Muscle layer of colon (tissue), 2 donors: ENCODE results near the gene HBB.

ENCODE experiments used
- H3K27ac ChIP-seq: one replicate; pipeline ENCODE4 v1.7.0; 2013; ENCODE audit warnings: low read depth, mild to moderate bottlenecking, low read length, moderate library complexity
- H3K27me3 ChIP-seq, 2 donors: one replicate each; pipeline ENCODE4 v1.7.0; 2013; ENCODE audit warnings: low read length in 2 of 2, mild to moderate bottlenecking in 2 of 2; ENCODE audit not compliant: insufficient read depth in 2 of 2, control insufficient read depth in 1 of 2
- H3K36me3 ChIP-seq: one replicate; pipeline ENCODE4 v1.7.0; 2013; ENCODE audit warnings: mild to moderate bottlenecking, low read length; ENCODE audit not compliant: insufficient read depth
- H3K4me1 ChIP-seq: one replicate; pipeline ENCODE4 v1.7.0; 2013; ENCODE audit warnings: mild to moderate bottlenecking, low read length; ENCODE audit not compliant: insufficient read depth
- H3K4me3 ChIP-seq, 2 donors: one replicate each; pipeline ENCODE4 v1.7.0; 2013; ENCODE audit warnings: low read length in 2 of 2, low read depth in 1 of 2, mild to moderate bottlenecking in 1 of 2, moderate library complexity in 1 of 2
- H3K9ac ChIP-seq: one replicate; pipeline ENCODE4 v1.7.0; 2013; ENCODE audit warnings: low read length
- H3K9me3 ChIP-seq: one replicate; pipeline ENCODE4 v1.7.0; 2013; ENCODE audit warnings: mild to moderate bottlenecking, low read length
- donor health status: abdominal sarcoma.
- donor health status: Adenocarcinoma of cecum.

The HBB gene

DNA sequence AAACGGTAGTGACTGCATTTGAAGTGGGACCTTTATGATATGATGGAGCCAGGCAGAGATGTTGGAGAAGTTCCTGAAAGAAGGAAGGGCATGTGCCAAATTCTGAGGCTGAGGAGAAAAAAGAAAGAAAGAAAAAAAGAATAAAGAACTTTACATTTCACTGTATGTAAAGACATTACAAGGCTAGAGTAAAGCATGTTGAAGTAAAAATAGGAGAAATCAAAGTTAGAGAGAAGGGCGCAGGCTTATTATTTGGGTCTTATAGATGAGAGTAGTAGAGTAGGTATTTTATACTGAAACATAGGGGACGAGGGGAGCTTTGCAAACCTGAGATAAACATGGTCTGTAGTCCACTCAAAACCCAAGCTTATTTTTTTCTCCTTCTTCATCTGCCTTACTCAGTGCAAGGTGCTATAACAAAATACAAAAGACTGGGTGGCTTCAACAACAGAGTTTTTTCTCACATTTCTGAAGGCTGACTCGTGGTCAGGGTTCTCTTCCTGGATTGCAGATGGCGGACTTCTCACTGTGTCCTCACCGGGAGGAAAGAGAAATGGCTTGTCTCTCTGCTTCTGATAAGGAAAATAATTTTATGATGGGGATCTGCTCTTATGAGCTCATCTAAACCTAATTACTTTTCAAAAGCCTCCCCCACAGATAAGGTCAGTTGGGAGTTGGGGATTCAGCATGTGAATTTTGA is 20.1 kb upstream of the HBB start:
- Histone ChIP-seq H3K9ac (no peak overlapping the region), H3K4me3 (no peak overlapping the region), H3K36me3 (no peaks in the 10 kb centered on the region), H3K27ac (no peak overlapping the region), H3K27me3 (no peaks in the 10 kb centered on the region), H3K9me3 (no peaks in the 10 kb centered on the region), H3K4me1 (no peaks in the 10 kb centered on the region)

DNA sequence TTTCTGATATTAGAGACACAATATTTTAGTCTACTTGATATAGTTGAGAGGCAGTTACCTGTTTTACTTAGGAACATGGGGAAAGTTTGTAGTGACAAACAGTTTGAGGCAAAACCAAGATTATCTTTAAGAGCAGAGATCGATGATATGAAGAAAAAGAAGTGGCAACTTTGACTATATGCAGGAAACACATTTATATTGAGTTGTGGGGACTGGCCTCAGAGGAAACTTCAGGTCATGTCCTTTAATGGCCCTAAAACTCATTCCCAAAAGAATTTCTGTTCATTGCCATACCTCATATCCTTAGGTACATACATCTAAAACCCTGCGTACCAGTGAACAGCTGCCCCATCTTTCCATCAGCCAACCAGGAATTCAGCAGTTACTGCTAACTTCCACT is 18.3 kb upstream of the HBB start:
- H3K27ac ChIP-seq, result no peak overlapping the region
- H3K36me3 ChIP-seq, result no peaks in the 10 kb centered on the region
- H3K27me3 ChIP-seq, result no peaks in the 10 kb centered on the region
- H3K4me3 ChIP-seq, result no peak overlapping the region
- H3K9me3 ChIP-seq, result no peaks in the 10 kb centered on the region
- no peaks in the 10 kb centered on the region for H3K4me1 ChIP-seq
- H3K9ac ChIP-seq, result no peak overlapping the region

DNA sequence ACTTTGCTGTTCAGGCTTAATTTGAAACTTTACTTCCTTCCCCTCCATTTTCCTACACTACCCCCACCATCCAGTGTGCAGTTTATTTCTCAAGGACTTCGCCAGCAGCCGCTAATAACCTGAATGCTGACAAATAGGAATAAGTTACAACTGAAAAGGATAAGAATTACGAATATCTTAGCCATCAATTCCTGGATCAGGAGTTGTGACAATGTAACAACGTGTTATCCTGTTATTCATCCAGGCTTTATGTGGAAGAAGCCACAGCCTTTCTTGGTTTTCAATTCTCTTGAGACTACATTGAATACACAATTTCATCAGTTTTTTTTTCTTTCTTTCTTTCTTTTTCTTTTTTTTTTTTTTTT is 16.9 kb upstream of the HBB start:
- no peaks in the 10 kb centered on the region for H3K36me3 ChIP-seq
- H3K27me3 ChIP-seq, result no peaks in the 10 kb centered on the region
- no peak overlapping the region for H3K27ac ChIP-seq
- no peaks in the 10 kb centered on the region for H3K9me3 ChIP-seq
- H3K9ac ChIP-seq, result no peak overlapping the region
- no peaks in the 10 kb centered on the region for H3K4me1 ChIP-seq
- no peak overlapping the region for H3K4me3 ChIP-seq

DNA sequence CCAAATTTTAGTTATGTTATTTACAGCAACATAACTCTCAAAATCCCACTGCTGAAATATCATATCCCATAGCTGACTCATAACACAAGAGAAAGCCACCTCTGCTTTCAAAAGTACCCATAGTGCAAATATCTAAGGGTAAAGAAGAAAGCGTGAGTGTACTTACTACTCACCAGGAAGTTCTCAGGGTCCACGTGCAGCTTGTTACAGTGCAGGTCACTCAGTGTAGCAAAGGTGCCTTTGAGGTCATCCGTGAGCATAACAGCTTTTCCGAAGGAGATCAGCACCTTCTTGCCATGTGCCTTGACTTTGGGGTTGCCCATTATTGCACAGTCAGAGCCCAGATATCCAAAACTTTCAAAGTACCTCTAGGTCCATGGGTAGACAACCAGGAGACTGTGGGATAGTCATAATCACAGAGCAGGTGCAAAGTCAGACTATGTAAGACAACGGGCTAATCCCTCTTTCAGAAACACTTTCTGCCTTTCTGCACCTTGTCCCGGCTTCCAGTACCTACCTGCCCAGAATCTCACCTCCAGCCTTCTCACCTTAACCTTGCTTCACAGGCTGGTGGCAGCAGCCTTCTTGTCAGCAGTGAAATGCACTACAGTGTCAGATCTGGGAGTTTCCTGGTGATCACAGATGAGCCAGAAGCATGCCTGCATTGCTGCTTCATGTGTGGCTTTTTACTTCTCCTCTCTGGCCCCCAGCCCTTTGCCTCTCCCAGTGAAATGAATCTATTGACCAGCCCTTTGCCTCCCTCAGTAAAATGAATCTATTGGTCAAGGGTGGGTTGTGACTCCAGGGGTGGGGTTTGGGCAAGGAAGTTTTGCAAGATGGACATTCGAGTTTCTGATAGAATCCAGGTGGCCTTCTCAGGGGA is 16.3 kb upstream of the HBB start:
- no peaks in the 10 kb centered on the region for H3K27me3 ChIP-seq
- H3K9ac ChIP-seq, result no peak overlapping the region
- H3K4me3 ChIP-seq, result no peak overlapping the region
- no peaks in the 10 kb centered on the region for H3K36me3 ChIP-seq
- no peaks in the 10 kb centered on the region for H3K9me3 ChIP-seq
- H3K27ac ChIP-seq, result no peak overlapping the region
- no peaks in the 10 kb centered on the region for H3K4me1 ChIP-seq

DNA sequence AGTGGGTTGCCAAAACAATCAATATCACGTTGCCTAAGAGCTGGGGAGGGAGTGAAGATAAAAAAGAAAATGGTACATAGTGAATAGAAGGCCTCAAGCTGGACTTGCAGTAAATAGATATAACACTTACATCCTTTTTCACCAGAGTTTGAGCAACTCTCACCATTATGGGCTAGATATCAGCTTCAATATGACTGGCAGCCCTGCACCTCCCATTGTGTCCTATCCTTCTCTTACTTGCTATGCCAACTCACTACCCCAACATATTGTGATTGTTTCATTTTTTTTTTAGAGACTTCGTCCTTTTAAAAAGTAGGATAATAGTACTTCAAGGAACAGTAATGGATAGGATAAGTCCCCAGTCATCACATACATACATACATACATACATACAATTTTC is 15.3 kb upstream of the HBB start:
- Histone ChIP-seq H3K36me3 (no peaks in the 10 kb centered on the region), H3K9ac (no peak overlapping the region), H3K27ac (no peak overlapping the region), H3K4me1 (no peaks in the 10 kb centered on the region), H3K9me3 (no peaks in the 10 kb centered on the region), H3K4me3 (no peak overlapping the region), H3K27me3 (no peaks in the 10 kb centered on the region)

DNA sequence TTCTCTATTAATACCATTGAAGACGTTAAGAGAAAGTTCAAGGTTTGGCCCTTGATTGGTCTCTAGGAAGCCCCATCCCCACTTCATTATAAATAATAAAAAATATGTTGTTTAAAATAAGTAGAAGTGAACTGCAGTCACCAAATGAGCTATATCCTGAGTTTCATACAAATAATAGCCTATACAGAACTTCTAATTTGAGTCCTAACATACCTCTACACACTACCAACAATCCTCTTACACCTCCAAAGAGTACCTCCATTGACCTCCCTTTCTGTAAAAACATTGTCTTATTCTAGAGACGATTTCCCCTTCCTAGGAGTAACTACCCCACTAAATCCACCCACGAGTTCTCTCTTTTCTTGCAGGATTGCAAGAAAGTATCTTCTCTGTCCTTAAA is 14.6 kb upstream of the HBB start:
- Histone ChIP-seq H3K36me3 (no peaks in the 10 kb centered on the region), H3K4me3 (no peak overlapping the region), H3K9me3 (no peaks in the 10 kb centered on the region), H3K9ac (no peak overlapping the region), H3K27me3 (no peaks in the 10 kb centered on the region), H3K4me1 (no peaks in the 10 kb centered on the region), H3K27ac (no peak overlapping the region)

DNA sequence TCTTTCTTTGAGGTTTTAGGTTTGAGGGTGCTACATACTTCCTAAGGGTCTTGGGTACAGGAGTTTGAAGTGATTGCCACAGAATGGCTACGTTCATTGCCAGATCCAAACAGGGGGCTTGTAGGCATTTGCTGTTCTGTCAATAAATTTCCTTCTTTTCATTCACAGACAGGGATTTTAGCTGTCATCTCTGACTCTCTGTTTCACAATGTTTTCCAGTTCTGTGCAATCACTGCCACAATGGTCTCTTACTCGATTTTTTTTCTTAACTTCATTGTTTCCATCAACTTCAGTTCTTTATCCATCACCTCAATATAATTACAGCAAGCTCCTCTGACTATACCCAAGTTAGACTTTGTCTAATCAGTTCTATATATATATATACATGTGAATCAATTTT is 13.6 kb upstream of the HBB start:
- no peaks in the 10 kb centered on the region for H3K4me1 ChIP-seq
- no peaks in the 10 kb centered on the region for H3K9me3 ChIP-seq
- H3K36me3 ChIP-seq, result no peaks in the 10 kb centered on the region
- H3K4me3 ChIP-seq, result no peak overlapping the region
- H3K9ac ChIP-seq, result no peak overlapping the region
- no peaks in the 10 kb centered on the region for H3K27me3 ChIP-seq
- H3K27ac ChIP-seq, result no peak overlapping the region

DNA sequence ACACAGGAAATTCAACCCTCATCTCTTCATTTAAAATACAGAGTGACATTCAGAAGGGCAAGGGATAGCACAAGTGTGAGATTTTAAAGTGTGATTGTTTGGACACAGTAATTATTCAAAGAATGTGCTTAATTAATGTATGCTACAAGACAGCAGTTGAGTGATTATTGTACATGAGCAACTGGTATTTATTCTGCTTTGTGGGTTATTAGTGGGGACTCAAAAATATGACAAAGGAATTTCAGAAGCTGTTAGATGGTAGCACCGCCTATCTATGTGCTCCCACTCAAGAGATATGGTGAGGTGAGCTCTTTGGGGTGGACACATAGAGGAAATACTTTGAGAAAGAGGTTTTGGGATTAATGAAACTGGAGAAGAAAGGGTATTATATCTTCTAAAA is 13.2 kb upstream of the HBB start:
- no peak overlapping the region for H3K9ac ChIP-seq
- no peaks in the 10 kb centered on the region for H3K9me3 ChIP-seq
- H3K27me3 ChIP-seq, result no peaks in the 10 kb centered on the region
- no peak overlapping the region for H3K4me3 ChIP-seq
- H3K36me3 ChIP-seq, result no peaks in the 10 kb centered on the region
- no peak overlapping the region for H3K27ac ChIP-seq
- H3K4me1 ChIP-seq, result no peaks in the 10 kb centered on the region

DNA sequence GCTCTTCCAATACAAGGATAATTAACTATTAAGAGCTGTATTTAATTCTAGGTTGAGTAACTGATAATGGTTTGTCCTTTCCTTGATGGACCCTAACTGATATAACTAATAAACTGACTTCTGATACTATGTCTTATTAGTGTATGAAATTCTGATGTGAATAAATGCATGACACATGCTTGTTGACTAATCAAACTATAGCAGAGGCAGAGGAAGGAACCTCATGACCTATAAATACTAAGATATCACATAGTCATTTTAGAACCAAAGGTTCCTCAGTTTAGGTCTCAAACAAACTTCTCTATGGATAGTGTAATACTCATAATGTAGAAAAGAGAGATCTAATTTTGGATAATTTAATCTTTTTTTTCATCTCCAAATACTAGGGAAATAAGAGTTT is 12.2 kb upstream of the HBB start:
- H3K27ac ChIP-seq, result no peak overlapping the region
- H3K36me3 ChIP-seq, result no peaks in the 10 kb centered on the region
- H3K4me3 ChIP-seq, result no peak overlapping the region
- no peak overlapping the region for H3K9ac ChIP-seq
- no peaks in the 10 kb centered on the region for H3K9me3 ChIP-seq
- no peaks in the 10 kb centered on the region for H3K27me3 ChIP-seq
- H3K4me1 ChIP-seq, result no peaks in the 10 kb centered on the region

DNA sequence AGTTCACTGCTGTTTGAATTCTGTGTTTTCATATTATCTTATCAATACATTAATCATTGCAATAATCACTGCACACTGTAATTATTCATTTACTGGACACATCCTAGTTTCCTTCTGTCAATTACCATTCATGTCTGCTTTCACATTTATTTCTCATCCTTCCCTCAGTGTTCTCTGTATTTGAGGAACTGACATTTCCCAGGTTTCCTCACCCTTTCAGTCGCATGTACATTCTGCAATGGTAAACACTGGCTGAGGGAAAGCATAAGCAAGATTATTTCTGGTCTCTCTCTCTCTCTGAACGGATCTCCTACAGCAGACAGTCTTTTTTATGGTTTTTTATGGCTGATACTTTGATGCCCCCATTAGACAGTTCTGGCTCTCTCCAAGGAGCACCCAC is 11.6 kb upstream of the HBB start:
- Histone ChIP-seq H3K9ac (no peak overlapping the region), H3K27me3 (no peaks in the 10 kb centered on the region), H3K4me1 (no peaks in the 10 kb centered on the region), H3K4me3 (no peak overlapping the region), H3K36me3 (no peaks in the 10 kb centered on the region), H3K27ac (no peak overlapping the region), H3K9me3 (no peaks in the 10 kb centered on the region)

DNA sequence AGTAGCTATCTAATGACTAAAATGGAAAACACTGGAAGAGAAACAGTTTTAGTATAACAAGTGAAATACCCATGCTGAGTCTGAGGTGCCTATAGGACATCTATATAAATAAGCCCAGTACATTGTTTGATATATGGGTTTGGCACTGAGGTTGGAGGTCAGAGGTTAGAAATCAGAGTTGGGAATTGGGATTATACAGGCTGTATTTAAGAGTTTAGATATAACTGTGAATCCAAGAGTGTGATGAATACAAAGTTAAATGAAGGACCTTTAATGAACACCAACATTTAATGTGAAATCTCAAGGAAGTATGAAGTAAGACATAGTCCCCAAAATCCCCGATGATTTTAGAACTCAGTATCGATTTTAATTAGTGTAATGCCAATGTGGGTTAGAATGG is 10.5 kb upstream of the HBB start:
- Histone ChIP-seq H3K4me1 (no peaks in the 10 kb centered on the region), H3K36me3 (no peaks in the 10 kb centered on the region), H3K9me3 (no peaks in the 10 kb centered on the region), H3K4me3 (no peak overlapping the region), H3K9ac (no peak overlapping the region), H3K27me3 (no peaks in the 10 kb centered on the region), H3K27ac (no peak overlapping the region)
